Measurements from ENCODE around the gene NTSR1.

Gene NTSR1

GRCh38 chr20:62695448-62696414, 12.9 kb upstream of the NTSR1 start:
- no peak for DNase-seq (ENCODE audit: extremely low read depth, low read depth)
- no peak for TF ChIP-seq CTCF (IDR thresholded peaks at IDR 0.05; ENCODE audit: low read depth, low read length)

GRCh38 chr20:62696434-62696957, 12.1 kb upstream of the NTSR1 start:
- TF ChIP-seq CTCF (IDR thresholded peaks at IDR 0.05; ENCODE audit: low read depth, low read length), result no peak
- no peak for DNase-seq (ENCODE audit: extremely low read depth, low read depth)

GRCh38 chr20:62696989-62697388, 11.6 kb upstream of the NTSR1 start:
- no peak for TF ChIP-seq CTCF (IDR thresholded peaks at IDR 0.05; ENCODE audit: low read depth, low read length)
- no peak for DNase-seq (ENCODE audit: extremely low read depth, low read depth)

- DNase-seq (ENCODE audit: extremely low read depth, low read depth), result no peak
Measured at GRCh38 chr20:62697468-62697912, 11.1 kb upstream of the NTSR1 start.

GRCh38 chr20:62698231-62698630, 10.4 kb upstream of the NTSR1 start:
- TF ChIP-seq CTCF (IDR thresholded peaks at IDR 0.05; ENCODE audit: low read depth, low read length), result no peak
- no peak for DNase-seq (ENCODE audit: extremely low read depth, low read depth)

More at GRCh38 chr20:62697468-62697912, 11.1 kb upstream of the NTSR1 start:
- no peak for TF ChIP-seq CTCF (IDR thresholded peaks at IDR 0.05; ENCODE audit: low read depth, low read length)

GRCh38 chr20:62699296-62699695, 9.3 kb upstream of the NTSR1 start:
- no peak for TF ChIP-seq CTCF (IDR thresholded peaks at IDR 0.05; ENCODE audit: low read depth, low read length)
- no peak for DNase-seq (ENCODE audit: extremely low read depth, low read depth)

- no peak for DNase-seq (ENCODE audit: extremely low read depth, low read depth)
- TF ChIP-seq CTCF (IDR thresholded peaks at IDR 0.05; ENCODE audit: low read depth, low read length), result no peak
Measured at GRCh38 chr20:62699741-62700140, 8.9 kb upstream of the NTSR1 start.

Data from AG09319 (cell line).